Right lobe of liver (tissue), 6 donors: ENCODE measurements around the gene MSH4. TPM values are rescaled to one million over a fixed set of nuclear protein-coding genes. Genes with fewer than 3 reads are reported as not detected.
A peak's percentile ranks its signal among the peaks of the same experiment; 100 is the strongest.

Source experiments
- ATAC-seq, 4 donors: fragments of 200-7000 bp; cut with Tn5 transposase; one replicate each; pipeline ENCODE4 v1.9.1; 2020; ENCODE audit warnings: mild to moderate bottlenecking in 4 of 4, moderate library complexity in 4 of 4
- DNase-seq, 3 donors: peaks; one replicate each; pipeline ENCODE4 v3.0.0-alpha.2; 2020
- H3K27ac ChIP-seq, 3 donors: fragments of 200-600 bp; one replicate each; pipeline ENCODE4 v1.8.0; 2022
- H3K27me3 ChIP-seq, 2 donors: fragments of 200-600 bp; one replicate each; pipeline ENCODE4 v1.8.0; 2022
- H3K36me3 ChIP-seq, 4 donors: fragments of 200-600 bp; sonication (generic) in 1 of 4; one replicate each; pipeline versions ENCODE4 v1.5.1 to v1.8.0; 2017 to 2022; ENCODE audit warnings: control low read depth in 1 of 4
- H3K4me1 ChIP-seq, 4 donors: fragments of 200-600 bp; sonication (generic) in 1 of 4; one replicate each; pipeline versions ENCODE4 v1.5.1 to v1.8.0; 2017 to 2022; ENCODE audit warnings: control low read depth in 1 of 4
- H3K4me3 ChIP-seq, 3 donors: fragments of 200-600 bp; one replicate each; pipeline ENCODE4 v1.8.0; 2022
- H3K9me3 ChIP-seq, 4 donors: fragments of 200-600 bp; sonication (generic) in 1 of 4; one replicate each; pipeline versions ENCODE4 v1.5.1 to v1.8.0; 2017 to 2022; ENCODE audit warnings: control low read depth in 1 of 4
- POLR2A ChIP-seq: fragments of 450-650 bp; IDR thresholded peaks from one replicate; pipeline ENCODE4 v1.6.1; 2017; ENCODE audit warnings: antibody characterized with exemption, mild to moderate bottlenecking
- WGBS: methylation state at CpG from one replicate; pipeline ENCODE4 v1.1.6; 2018; ENCODE audit warnings: low coverage, low lambda C conversion rate; ENCODE audit not compliant: insufficient coverage; ENCODE audit errors: missing lambda C conversion rate; 5-methylcytosine and 5-hydroxymethylcytosine counted together
- intact Hi-C, 2 donors: fragments of 100-400 bp; cut with DNase I; formaldehyde crosslinking; loops; one replicate each; pipeline versions ENCODE4 v1.11.2 to v1.14.1; 2022
- total RNA-seq, 6 experiments: library from RNA; depleted of rRNA in 2 of 6; stranded (reverse); fragments of >200 nt in 2 of 6; fragmentation: NEBNext Ultra II Directional in 3 of 6; extraction: Animal tissue kit (Norgen Biotek cat#: 25700) in 3 of 6; gene quantifications; one replicate each; pipeline versions ENCODE4 v1.1.0 to v1.2.4, GENCODE V29; 2016 to 2023
- TF ChIP-seq, protein P1 (sequence below), 4 donors: fragments of 200-600 bp in 3 of 4; fragments of 450-650 bp in 1 of 4; IDR thresholded peaks; one replicate each; pipeline versions ENCODE4 v1.5.1 to v1.8.0; 2016 to 2022; ENCODE audit warnings: antibody characterized with exemption in 4 of 4, mild to moderate bottlenecking in 2 of 4
- donor health status: DM: no; HTN: yes; CAD: no.
- donor health status: DM: no; HTN: no; CAD: no.
- donor health status: DM: no; HTN: no; CAD: no.
- donor health status: DM: no; HTN: yes; CAD: no.
- donor health status: DM: no; HTN: yes; CAD: no.

MSH4 gene
- total RNA-seq, 6 experiments from 2014 or later = 0.05 to 0.09 (median 0.08) TPM; not detected in 2

DNA sequence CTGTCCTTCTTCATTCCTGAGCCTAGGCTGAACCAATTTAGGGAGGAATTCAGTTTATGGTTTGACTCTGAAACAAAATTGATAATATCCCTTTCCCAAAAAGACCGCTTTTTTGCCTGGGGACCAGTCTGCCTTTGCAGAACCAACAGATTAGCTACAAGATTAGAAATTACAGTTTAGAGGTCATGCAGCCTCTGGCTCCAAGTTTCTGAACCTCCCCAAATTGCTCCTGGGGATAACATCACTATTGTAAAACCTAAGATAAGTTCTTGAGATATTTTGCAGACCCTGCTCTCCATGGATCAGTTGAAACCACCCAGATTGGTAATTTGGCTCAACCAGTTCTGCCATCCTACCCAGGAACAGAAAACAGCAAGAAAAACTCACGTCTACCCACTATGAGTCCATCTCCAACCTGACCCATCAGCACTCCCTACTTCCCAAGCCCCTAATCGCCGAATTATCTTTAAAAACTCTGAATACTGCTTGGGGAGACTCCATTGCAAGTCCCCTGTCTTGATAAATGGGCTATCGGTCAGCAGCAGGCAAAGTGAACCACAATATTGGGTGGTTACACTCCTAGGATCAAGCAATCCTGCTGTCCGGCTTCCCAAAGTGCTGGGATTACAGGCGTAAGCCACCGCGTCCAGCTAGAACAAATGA is 11.2 kb upstream of the MSH4 start:
- Histone ChIP-seq H3K27me3 (no peaks in the 10 kb centered on the region), H3K4me1 (peaks cover 0 to 35% (median 18%) of the 10 kb centered on the region in 4 donors), H3K27ac (peak overlapping the region; percentile 71 to 85 (median 73)), H3K36me3 (peaks cover 0 to 12% (median 2%) of the 10 kb centered on the region in 4 donors), H3K4me3 (peak overlapping the region; percentile 61 to 81 (median 64)), H3K9me3 (no peaks in the 10 kb centered on the region)
- DNase-seq = no peak
- ATAC-seq = peak; percentile 45 to 64 (median 58)
- WGBS = 0% methylated on average over 8 of the region's 9 CpGs
- no peak for TF ChIP-seq POLR2A
- TF ChIP-seq, protein P1, sequence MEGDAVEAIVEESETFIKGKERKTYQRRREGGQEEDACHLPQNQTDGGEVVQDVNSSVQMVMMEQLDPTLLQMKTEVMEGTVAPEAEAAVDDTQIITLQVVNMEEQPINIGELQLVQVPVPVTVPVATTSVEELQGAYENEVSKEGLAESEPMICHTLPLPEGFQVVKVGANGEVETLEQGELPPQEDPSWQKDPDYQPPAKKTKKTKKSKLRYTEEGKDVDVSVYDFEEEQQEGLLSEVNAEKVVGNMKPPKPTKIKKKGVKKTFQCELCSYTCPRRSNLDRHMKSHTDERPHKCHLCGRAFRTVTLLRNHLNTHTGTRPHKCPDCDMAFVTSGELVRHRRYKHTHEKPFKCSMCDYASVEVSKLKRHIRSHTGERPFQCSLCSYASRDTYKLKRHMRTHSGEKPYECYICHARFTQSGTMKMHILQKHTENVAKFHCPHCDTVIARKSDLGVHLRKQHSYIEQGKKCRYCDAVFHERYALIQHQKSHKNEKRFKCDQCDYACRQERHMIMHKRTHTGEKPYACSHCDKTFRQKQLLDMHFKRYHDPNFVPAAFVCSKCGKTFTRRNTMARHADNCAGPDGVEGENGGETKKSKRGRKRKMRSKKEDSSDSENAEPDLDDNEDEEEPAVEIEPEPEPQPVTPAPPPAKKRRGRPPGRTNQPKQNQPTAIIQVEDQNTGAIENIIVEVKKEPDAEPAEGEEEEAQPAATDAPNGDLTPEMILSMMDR (IDR thresholded peaks at IDR 0.05) = no peak
- intact Hi-C loops = loop anchor here in 1 of 2 donors (10.0 kb wide), 1 partner anchor 61 kb away; the partner anchor contains the start of gene ACADM

DNA sequence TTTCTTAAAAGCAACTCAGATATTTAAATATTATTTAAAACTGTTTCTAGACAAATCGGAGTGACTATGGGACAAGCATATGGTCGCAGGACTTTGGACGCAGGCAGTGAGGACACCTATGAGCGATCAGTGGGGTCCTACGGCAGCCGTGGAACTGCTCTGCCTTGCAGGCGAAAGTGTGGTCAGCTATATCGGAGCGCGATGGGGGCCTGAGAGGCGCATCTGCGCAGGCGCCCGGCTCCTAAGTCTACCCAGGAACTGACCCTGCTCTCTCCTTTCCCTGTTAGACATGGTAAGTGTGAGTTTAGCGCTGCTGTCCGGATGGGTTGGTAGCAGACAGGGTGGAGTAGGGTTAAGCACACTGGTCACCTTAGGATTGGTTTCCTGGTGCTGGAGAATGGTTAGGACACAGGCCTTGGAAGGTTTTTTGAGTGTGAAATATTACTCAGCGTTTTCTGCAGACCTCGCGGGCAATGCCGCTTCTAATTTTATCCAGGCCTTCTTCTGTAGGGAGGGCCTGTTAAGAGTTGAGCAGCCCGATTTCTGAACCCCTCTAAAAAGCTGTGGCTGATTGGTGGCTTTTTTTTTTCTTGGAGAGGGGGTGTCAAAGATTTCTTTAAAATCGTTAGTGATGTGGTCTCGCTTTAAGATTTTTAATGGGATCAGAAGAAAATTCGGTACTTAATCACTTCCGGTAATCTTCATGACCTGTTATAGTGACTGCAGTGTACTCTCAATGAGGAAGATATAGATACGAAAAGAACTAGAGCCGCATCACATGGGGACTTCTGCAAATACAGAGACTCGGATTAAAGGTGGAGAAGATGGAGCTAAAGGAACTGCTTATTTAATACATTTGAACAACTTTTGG is 10.5 kb upstream of the MSH4 start, which contains the start of gene RABGGTB:
TSS of gene RABGGTB (plus strand) at position 274 of the 871 bp plus-strand sequence. CDS start at position 290, 16 bp downstream.
- 0% methylated on average over 26 of the region's 28 CpGs for WGBS
- TF ChIP-seq POLR2A = peak; percentile 86
- TF ChIP-seq, protein P1 (IDR thresholded peaks at IDR 0.05) = no peak
- peaks cover 0 to 15% (median 5%) of the 10 kb centered on the region in 4 donors for H3K36me3 ChIP-seq
- DNase-seq (peak; percentile 95 to 96 (median 96)), ATAC-seq (peak; percentile 98 to 99 (median 99))
- H3K9me3 ChIP-seq = no peaks in the 10 kb centered on the region
- H3K27ac ChIP-seq = peak within 1 kb of the TSS; percentile 71 to 85 (median 73)
- no peaks in the 10 kb centered on the region for H3K27me3 ChIP-seq
- H3K4me1 ChIP-seq = peaks cover 0 to 41% (median 18%) of the 10 kb centered on the region in 4 donors
- intact Hi-C loops = loop anchor here in 1 of 2 donors (10.0 kb wide), 1 partner anchor 61 kb away; the partner anchor contains the start of gene ACADM
- peak within 1 kb of the TSS; percentile 61 to 81 (median 64) for H3K4me3 ChIP-seq

DNA sequence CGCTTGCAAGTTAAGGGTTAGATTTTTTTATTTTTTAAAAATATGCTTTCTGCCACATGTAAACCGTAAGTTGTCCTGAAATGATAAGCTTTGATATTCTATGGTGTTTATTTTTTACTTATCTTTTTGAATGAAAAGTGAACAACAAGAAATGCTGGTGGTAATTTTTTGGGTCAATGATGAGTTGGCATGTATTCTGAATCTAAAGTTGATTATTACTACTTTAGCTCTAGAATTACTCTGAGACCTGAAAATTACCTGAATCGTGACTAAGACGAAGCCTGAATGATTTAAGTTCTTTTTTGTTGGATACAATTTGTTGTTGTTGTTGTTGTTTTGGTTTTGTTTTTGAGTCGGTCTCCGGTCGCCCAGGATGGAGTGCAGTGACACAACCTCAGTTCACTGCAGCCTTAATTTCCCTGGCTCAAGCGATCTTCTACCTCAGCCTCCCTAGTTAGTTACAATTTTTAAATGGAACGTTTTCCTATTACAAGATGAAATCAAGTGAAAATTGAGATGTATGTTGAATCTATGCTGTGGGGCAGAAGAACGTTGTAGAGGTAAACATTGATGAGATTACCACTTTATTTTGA is 9.7 kb upstream of the MSH4 start:
- intact Hi-C loops = loop anchor here in 1 of 2 donors (10.0 kb wide), 1 partner anchor 62 kb away; the partner anchor contains the start of gene ACADM
- 2% methylated on average over 10 of the region's 10 CpGs for WGBS
- Histone ChIP-seq H3K27me3 (no peaks in the 10 kb centered on the region), H3K27ac (peak overlapping the region; percentile 65 to 73 (median 71)), H3K4me1 (peaks cover 0 to 41% (median 18%) of the 10 kb centered on the region in 4 donors), H3K9me3 (no peaks in the 10 kb centered on the region), H3K36me3 (peaks cover 0 to 22% (median 10%) of the 10 kb centered on the region in 4 donors), H3K4me3 (peak overlapping the region; percentile 61 to 81 (median 64))
- DNase-seq (no peak), ATAC-seq (no peak)
- TF ChIP-seq, protein P1 (IDR thresholded peaks at IDR 0.05) = no peak
- TF ChIP-seq POLR2A = no peak

DNA sequence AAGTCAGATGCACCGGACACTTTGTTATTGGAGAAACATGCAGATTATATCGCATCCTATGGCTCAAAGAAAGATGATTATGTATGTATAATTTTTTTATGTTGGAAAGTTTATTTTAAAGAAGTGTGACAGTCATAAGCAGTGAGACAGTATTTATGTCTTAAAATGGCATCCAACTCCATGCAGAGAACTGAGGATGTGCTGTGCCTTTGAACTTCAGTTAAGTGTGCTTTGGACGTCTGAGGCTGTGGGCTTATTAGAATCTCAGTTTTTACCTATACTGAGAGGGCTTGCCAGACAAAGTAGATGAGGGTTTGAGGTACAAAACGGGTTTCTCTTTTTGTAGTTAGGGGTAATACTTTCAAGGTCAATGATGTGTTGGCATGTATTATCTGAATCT is 9.2 kb upstream of the MSH4 start:
- TF ChIP-seq, protein P1 (IDR thresholded peaks at IDR 0.05) = no peak
- WGBS = 14% methylated on average over 4 of the region's 4 CpGs
- Histone ChIP-seq H3K27me3 (no peaks in the 10 kb centered on the region), H3K4me1 (peaks cover 0 to 41% (median 18%) of the 10 kb centered on the region in 4 donors), H3K27ac (peak overlapping the region in 1 of 3 donors; percentile 39), H3K9me3 (no peaks in the 10 kb centered on the region), H3K36me3 (peaks cover 0 to 28% (median 16%) of the 10 kb centered on the region in 4 donors), H3K4me3 (peak overlapping the region; percentile 61 to 81 (median 64))
- ATAC-seq (no peak), DNase-seq (no peak)
- intact Hi-C loops = loop anchor here in 1 of 2 donors (10.0 kb wide), 1 partner anchor 63 kb away; the partner anchor contains the start of gene ACADM
